ENCODE results near the gene MCM3AP. TPM values are rescaled to one million over a fixed set of nuclear protein-coding genes. Genes with fewer than 3 reads are reported as not detected.
"Not testable (repeated sequence)": the region's sequence is repeated elsewhere in the genome, so short reads cannot be mapped to it uniquely, and the experiment has no call there.

Gene MCM3AP
- total RNA-seq, 2 donors from 2014 or later, result 120 to 121 TPM

- H3K4me1 Mint-ChIP-seq (ENCODE audit: low read depth), result no peaks in the 10 kb centered on the region
- ATAC-seq (replicated peaks in 1 of 2) (no peak), DNase-seq (no peak)
- no peak overlapping the region for H3K27ac Mint-ChIP-seq
- no peaks in the 10 kb centered on the region for H3K27me3 Mint-ChIP-seq (ENCODE audit: low read depth)
- H3K9me3 Mint-ChIP-seq, result no peaks in the 10 kb centered on the region
- peaks cover 0 to 2% of the 10 kb centered on the region in 2 donors for H3K36me3 Mint-ChIP-seq (ENCODE audit: insufficient read depth in 2 of 2)
- H3K4me3 Mint-ChIP-seq, result no peak overlapping the region
Measured at GRCh38 chr21:46205166-46205565, 80.2 kb downstream of the MCM3AP start.

- peaks cover 0 to 5% of the 10 kb centered on the region in 2 donors for H3K36me3 Mint-ChIP-seq (ENCODE audit: insufficient read depth in 2 of 2)
- DNase-seq (no peak), ATAC-seq (replicated peaks in 1 of 2) (no peak)
- no peaks in the 10 kb centered on the region for H3K9me3 Mint-ChIP-seq
- H3K4me3 Mint-ChIP-seq, result no peak overlapping the region
- no peak overlapping the region for H3K27ac Mint-ChIP-seq
- no peaks in the 10 kb centered on the region for H3K27me3 Mint-ChIP-seq (ENCODE audit: low read depth)
- no peaks in the 10 kb centered on the region for H3K4me1 Mint-ChIP-seq (ENCODE audit: low read depth)
Measured at GRCh38 chr21:46203203-46203600, 82.2 kb downstream of the MCM3AP start.

GRCh38 chr21:46202592-46203202 is 82.7 kb downstream of the MCM3AP start:
- H3K9me3 Mint-ChIP-seq, result no peaks in the 10 kb centered on the region
- no peak overlapping the region for H3K4me3 Mint-ChIP-seq
- no peaks in the 10 kb centered on the region for H3K27me3 Mint-ChIP-seq (ENCODE audit: low read depth)
- ATAC-seq (replicated peaks in 1 of 2) (no peak), DNase-seq (no peak)
- H3K4me1 Mint-ChIP-seq (ENCODE audit: low read depth), result no peaks in the 10 kb centered on the region
- peaks cover 0 to 6% of the 10 kb centered on the region in 2 donors for H3K36me3 Mint-ChIP-seq (ENCODE audit: insufficient read depth in 2 of 2)
- H3K27ac Mint-ChIP-seq, result no peak overlapping the region

GRCh38 chr21:46200877-46201803 is 84.3 kb downstream of the MCM3AP start:
- H3K36me3 Mint-ChIP-seq (ENCODE audit: insufficient read depth in 2 of 2), result not testable (repeated sequence)

GRCh38 chr21:46199436-46200373 is 85.7 kb downstream of the MCM3AP start:
- DNase-seq (no peak), ATAC-seq (replicated peaks in 1 of 2) (no peak)
- Mint-ChIP-seq H3K4me1 (ENCODE audit: low read depth) (no peaks in the 10 kb centered on the region), H3K4me3 (no peak overlapping the region), H3K36me3 (ENCODE audit: insufficient read depth in 2 of 2) (peaks cover 0 to 6% of the 10 kb centered on the region in 2 donors), H3K9me3 (no peaks in the 10 kb centered on the region), H3K27me3 (ENCODE audit: low read depth) (no peaks in the 10 kb centered on the region), H3K27ac (no peak overlapping the region)

More at GRCh38 chr21:46200877-46201803, 84.3 kb downstream of the MCM3AP start:
- not testable (repeated sequence) for ATAC-seq (replicated peaks in 1 of 2); H3K4me1 Mint-ChIP-seq (ENCODE audit: low read depth); H3K27ac Mint-ChIP-seq; H3K27me3 Mint-ChIP-seq (ENCODE audit: low read depth); H3K9me3 Mint-ChIP-seq; DNase-seq; H3K4me3 Mint-ChIP-seq

- DNase-seq (no peak), ATAC-seq (replicated peaks in 1 of 2) (no peak)
- no peaks in the 10 kb centered on the region for H3K4me1 Mint-ChIP-seq (ENCODE audit: low read depth)
- H3K36me3 Mint-ChIP-seq (ENCODE audit: insufficient read depth in 2 of 2), result peaks cover 3 to 6% of the 10 kb centered on the region in 2 donors
- H3K4me3 Mint-ChIP-seq, result no peak overlapping the region
- H3K9me3 Mint-ChIP-seq, result no peaks in the 10 kb centered on the region
- H3K27ac Mint-ChIP-seq, result no peak overlapping the region
- H3K27me3 Mint-ChIP-seq (ENCODE audit: low read depth), result no peaks in the 10 kb centered on the region
Measured at GRCh38 chr21:46196733-46197132, 88.7 kb downstream of the MCM3AP start.

- no peak overlapping the region for H3K27ac Mint-ChIP-seq
- H3K27me3 Mint-ChIP-seq (ENCODE audit: low read depth), result no peaks in the 10 kb centered on the region
- DNase-seq (no peak), ATAC-seq (replicated peaks in 1 of 2) (no peak)
- no peak overlapping the region for H3K4me3 Mint-ChIP-seq
- peaks cover 3 to 6% of the 10 kb centered on the region in 2 donors for H3K36me3 Mint-ChIP-seq (ENCODE audit: insufficient read depth in 2 of 2)
- no peaks in the 10 kb centered on the region for H3K9me3 Mint-ChIP-seq
- H3K4me1 Mint-ChIP-seq (ENCODE audit: low read depth), result no peaks in the 10 kb centered on the region
Measured at GRCh38 chr21:46195595-46196195, 89.7 kb downstream of the MCM3AP start.

- Mint-ChIP-seq H3K27ac (no peak overlapping the region), H3K4me3 (no peak overlapping the region), H3K36me3 (ENCODE audit: insufficient read depth in 2 of 2) (peaks cover 3 to 6% of the 10 kb centered on the region in 2 donors), H3K4me1 (ENCODE audit: low read depth) (no peaks in the 10 kb centered on the region), H3K27me3 (ENCODE audit: low read depth) (no peaks in the 10 kb centered on the region), H3K9me3 (no peaks in the 10 kb centered on the region)
- no peak for ATAC-seq (replicated peaks in 1 of 2)
- no peak for DNase-seq
Measured at GRCh38 chr21:46194374-46195334, 90.8 kb downstream of the MCM3AP start.

- no peak for ATAC-seq (replicated peaks in 1 of 2)
Measured at GRCh38 chr21:46193829-46194373, 91.5 kb downstream of the MCM3AP start.

GRCh38 chr21:46191686-46192575 is 93.5 kb downstream of the MCM3AP start:
- no peaks in the 10 kb centered on the region for H3K27me3 Mint-ChIP-seq (ENCODE audit: low read depth)
- no peak for DNase-seq
- H3K27ac Mint-ChIP-seq, result no peak overlapping the region
- no peaks in the 10 kb centered on the region for H3K9me3 Mint-ChIP-seq
- H3K4me3 Mint-ChIP-seq, result no peak overlapping the region
- H3K4me1 Mint-ChIP-seq (ENCODE audit: low read depth), result no peaks in the 10 kb centered on the region
- H3K36me3 Mint-ChIP-seq (ENCODE audit: insufficient read depth in 2 of 2), result peaks cover 0 to 6% of the 10 kb centered on the region in 2 donors
- ATAC-seq (replicated peaks in 1 of 2), result no peak

More at GRCh38 chr21:46193829-46194373, 91.5 kb downstream of the MCM3AP start:
- Mint-ChIP-seq H3K4me1 (ENCODE audit: low read depth) (no peaks in the 10 kb centered on the region), H3K4me3 (no peak overlapping the region), H3K9me3 (no peaks in the 10 kb centered on the region), H3K27ac (no peak overlapping the region), H3K27me3 (ENCODE audit: low read depth) (no peaks in the 10 kb centered on the region), H3K36me3 (ENCODE audit: insufficient read depth in 2 of 2) (peaks cover 3 to 6% of the 10 kb centered on the region in 2 donors)
- DNase-seq, result no peak

GRCh38 chr21:46191257-46191685 is 94.1 kb downstream of the MCM3AP start:
- H3K36me3 Mint-ChIP-seq (ENCODE audit: insufficient read depth in 2 of 2), result peaks cover 0 to 6% of the 10 kb centered on the region in 2 donors
- H3K4me3 Mint-ChIP-seq, result no peak overlapping the region
- no peak for ATAC-seq (replicated peaks in 1 of 2)
- no peak overlapping the region for H3K27ac Mint-ChIP-seq
- no peaks in the 10 kb centered on the region for H3K27me3 Mint-ChIP-seq (ENCODE audit: low read depth)
- H3K4me1 Mint-ChIP-seq (ENCODE audit: low read depth), result no peaks in the 10 kb centered on the region
- no peaks in the 10 kb centered on the region for H3K9me3 Mint-ChIP-seq
- DNase-seq, result no peak

Measured in activated T-cell treated with anti-CD3 and anti-CD28 coated beads, Interleukin-2, amount 50 U/mL, for 72 hours (primary cell).